HepG2 (cell line): ENCODE data around the gene LGI4. TPM values are rescaled to one million over a fixed set of nuclear protein-coding genes. Genes with fewer than 3 reads are reported as not detected.
A peak's percentile ranks its signal among the peaks of the same experiment; 100 is the strongest.

Experiments used
- BATF2 ChIP-seq: sonication (generic); formaldehyde crosslinking; IDR thresholded peaks from 2 replicates; pipeline ENCODE4 v1.8.0; 2022; ENCODE audit warnings: mild to moderate bottlenecking, missing genetic modification reagents, moderate library complexity
- BCL6 ChIP-seq: IDR thresholded peaks from 2 replicates; pipeline ENCODE4 v1.6.1; 2016; ENCODE audit warnings: missing genetic modification reagents, missing compliant biosample characterization
- CHD4 ChIP-seq: fragments of 200-600 bp; sonication (generic); IDR thresholded peaks from 2 replicates; pipeline ENCODE4 v1.7.0; 2017; ENCODE audit warnings: mild to moderate bottlenecking, low read length, borderline replicate concordance
- CREB1 ChIP-seq, 2 experiments: fragments of 450-650 bp in 1 of 2; IDR thresholded peaks; 2 replicates each; pipeline ENCODE4 v1.6.1; 2016 to 2017; ENCODE audit warnings: control low read depth in 1 of 2, mild to moderate bottlenecking in 1 of 2, missing compliant biosample characterization in 1 of 2, missing genetic modification characterization in 1 of 2
- DPF2 ChIP-seq: sonication (generic); formaldehyde crosslinking; IDR thresholded peaks from 2 replicates; pipeline ENCODE4 v1.4.0; 2020; ENCODE audit warnings: mild to moderate bottlenecking, low read depth, missing genetic modification reagents, borderline replicate concordance
- FOXO1 ChIP-seq: sonication (generic); formaldehyde crosslinking; IDR thresholded peaks from 2 replicates; pipeline ENCODE4 v1.4.0; 2020; ENCODE audit warnings: missing genetic modification reagents
- HNF4A ChIP-seq: sonication (generic); formaldehyde crosslinking; IDR thresholded peaks from 2 replicates; pipeline ENCODE4 v1.4.0; 2020; ENCODE audit warnings: missing genetic modification reagents
- IRX3 ChIP-seq: sonication (generic); formaldehyde crosslinking; IDR thresholded peaks from 2 replicates; pipeline ENCODE4 v1.8.1; 2023; ENCODE audit warnings: mild to moderate bottlenecking, low read depth, missing genetic modification reagents, borderline replicate concordance
- ISL2 ChIP-seq: sonication (generic); formaldehyde crosslinking; IDR thresholded peaks from 2 replicates; pipeline ENCODE4 v1.5.0; 2020; ENCODE audit warnings: missing genetic modification reagents
- KLF16 ChIP-seq, 2 experiments: sonication (generic) in 1 of 2; formaldehyde crosslinking in 1 of 2; IDR thresholded peaks; 2 replicates each; pipeline versions ENCODE4 v1.6.1 to v1.8.0; 2016 to 2023; ENCODE audit warnings: missing genetic modification reagents in 2 of 2, missing compliant biosample characterization in 1 of 2
- PLSCR1 ChIP-seq: sonication (generic); formaldehyde crosslinking; IDR thresholded peaks from 2 replicates; pipeline ENCODE4 v1.5.0; 2020; ENCODE audit warnings: missing genetic modification reagents, mild to moderate bottlenecking, borderline replicate concordance
- RNF2 ChIP-seq: fragments of 450-650 bp; conservative IDR thresholded peaks from 2 replicates; pipeline ENCODE4 v1.6.1; 2016; ENCODE audit warnings: low read depth
- RORA ChIP-seq: sonication (generic); formaldehyde crosslinking; IDR thresholded peaks from 2 replicates; pipeline ENCODE4 v1.5.0; 2020; ENCODE audit warnings: mild to moderate bottlenecking, missing genetic modification reagents, moderate library complexity
- RXRA ChIP-seq: sonication (generic); formaldehyde crosslinking; IDR thresholded peaks from 2 replicates; pipeline ENCODE4 v1.5.1; 2020; ENCODE audit warnings: missing genetic modification reagents
- SALL1 ChIP-seq: sonication (generic); formaldehyde crosslinking; IDR thresholded peaks from 2 replicates; pipeline ENCODE4 v1.8.0; 2022; ENCODE audit warnings: mild to moderate bottlenecking, missing genetic modification reagents
- SNAI1 ChIP-seq: sonication (generic); formaldehyde crosslinking; IDR thresholded peaks from 2 replicates; pipeline ENCODE4 v1.5.0; 2020; ENCODE audit warnings: mild to moderate bottlenecking, missing genetic modification reagents, borderline replicate concordance
- TAF15 ChIP-seq: fragments of 200-400 bp; formaldehyde crosslinking; IDR thresholded peaks from one replicate; pipeline ENCODE4 v1.6.1; 2018; ENCODE audit warnings: mild to moderate bottlenecking, low read depth, low read length; ENCODE audit not compliant: poor library complexity, severe bottlenecking
- ZFP36L1 ChIP-seq: sonication (generic); formaldehyde crosslinking; IDR thresholded peaks from 2 replicates; pipeline ENCODE4 v1.8.0; 2022; ENCODE audit warnings: mild to moderate bottlenecking, missing genetic modification reagents, moderate library complexity
- ZNF557 ChIP-seq: sonication (generic); formaldehyde crosslinking; IDR thresholded peaks from 2 replicates; pipeline ENCODE4 v1.4.0; 2020; ENCODE audit warnings: missing genetic modification reagents
- ZNF670 ChIP-seq: sonication (generic); formaldehyde crosslinking; IDR thresholded peaks from 2 replicates; pipeline ENCODE4 v1.8.0; 2022; ENCODE audit warnings: mild to moderate bottlenecking, missing genetic modification reagents, borderline replicate concordance
- polyA plus RNA-seq, 8 experiments: library from polyadenylated mRNA; depleted of rRNA in 3 of 8; stranded (reverse) in 7 of 8; unstranded in 1 of 8; fragments of >200 nt; fragmentation: Illumina TruSeq in 4 of 8; extraction: Trizol in 4 of 8; gene quantifications; 2 replicates each; pipeline versions ENCODE4 v1.2.1 to v1.2.3, GENCODE V29; 2011 to 2016; ENCODE audit warnings: low read depth in 4 of 8, missing spikeins in 1 of 8, mixed read lengths in 1 of 8; ENCODE audit not compliant: insufficient read depth in 1 of 8
- total RNA-seq, 5 experiments: library from RNA; depleted of rRNA; stranded (reverse); fragments of >200 nt; fragmentation: Illumina TruSeq; extraction: Trizol; gene quantifications; 2 replicates each; pipeline ENCODE4 v1.2.3, GENCODE V29; 2016; ENCODE audit warnings: low read depth in 1 of 5
- TF ChIP-seq, protein P1 (sequence below), 2 experiments: sonication (generic) in 1 of 2; formaldehyde crosslinking in 1 of 2; IDR thresholded peaks; 2 replicates each; pipeline versions ENCODE4 v1.4.0 to v1.6.1; 2016 to 2020; ENCODE audit warnings: borderline replicate concordance in 1 of 2, low read depth in 1 of 2, mild to moderate bottlenecking in 1 of 2, missing genetic modification reagents in 1 of 2
- TF ChIP-seq, protein P2 (sequence below): IDR thresholded peaks from 2 replicates; pipeline ENCODE4 v1.6.1; 2016; ENCODE audit warnings: mild to moderate bottlenecking

LGI4 gene
- total and polyA plus RNA-seq, 2 of the 13 experiments (the other 11 are each of a cell fraction or from before 2014, with no cell fraction given), result 2.8 TPM; not detected in 1

- TF ChIP-seq HNF4A (CRISPR knock-in tag) (peak; percentile 58; the same call in 1 of the 2 replicates), ZNF557 (CRISPR knock-in tag) (no peak), KLF16 (CRISPR knock-in tag; IDR thresholded peaks at IDR 0.05) (no peak), BCL6 (CRISPR knock-in tag) (peak; percentile 93), PLSCR1 (no peak), ZNF670 (CRISPR knock-in tag) (0 out of 2 replicates have a peak, but pooled peaks have one; percentile 29), RORA (CRISPR knock-in tag) (no peak), FOXO1 (CRISPR knock-in tag) (no peak; the same call in 1 of the 2 replicates), DPF2 (CRISPR knock-in tag) (peak; percentile 13; the same call in 1 of the 2 replicates), TAF15 (no peak), CREB1 (IDR thresholded peaks at IDR 0.05) (no peak), CREB1 (CRISPR knock-in tag; IDR thresholded peaks at IDR 0.05) (peak; percentile 29), SNAI1 (CRISPR knock-in tag) (no peak), RXRA (CRISPR knock-in tag) (peak; percentile 51; the same call in 1 of the 2 replicates), IRX3 (no peak), SALL1 (peak; percentile 96), BATF2 (CRISPR knock-in tag) (no peak), ISL2 (CRISPR knock-in tag) (no peak), RNF2 (no peak), CHD4 (no peak; the same call in 1 of the 2 replicates), ZFP36L1 (peak; percentile 84)
- TF ChIP-seq, protein P1, sequence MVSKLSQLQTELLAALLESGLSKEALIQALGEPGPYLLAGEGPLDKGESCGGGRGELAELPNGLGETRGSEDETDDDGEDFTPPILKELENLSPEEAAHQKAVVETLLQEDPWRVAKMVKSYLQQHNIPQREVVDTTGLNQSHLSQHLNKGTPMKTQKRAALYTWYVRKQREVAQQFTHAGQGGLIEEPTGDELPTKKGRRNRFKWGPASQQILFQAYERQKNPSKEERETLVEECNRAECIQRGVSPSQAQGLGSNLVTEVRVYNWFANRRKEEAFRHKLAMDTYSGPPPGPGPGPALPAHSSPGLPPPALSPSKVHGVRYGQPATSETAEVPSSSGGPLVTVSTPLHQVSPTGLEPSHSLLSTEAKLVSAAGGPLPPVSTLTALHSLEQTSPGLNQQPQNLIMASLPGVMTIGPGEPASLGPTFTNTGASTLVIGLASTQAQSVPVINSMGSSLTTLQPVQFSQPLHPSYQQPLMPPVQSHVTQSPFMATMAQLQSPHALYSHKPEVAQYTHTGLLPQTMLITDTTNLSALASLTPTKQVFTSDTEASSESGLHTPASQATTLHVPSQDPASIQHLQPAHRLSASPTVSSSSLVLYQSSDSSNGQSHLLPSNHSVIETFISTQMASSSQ (IDR thresholded peaks at IDR 0.05; ENCODE audit: low read depth), result 0 out of 2 replicates have a peak, but pooled peaks have one; percentile 60
- TF ChIP-seq, protein P1 (CRISPR knock-in tag; IDR thresholded peaks at IDR 0.05; ENCODE audit: borderline replicate concordance), result peak; percentile 64; the same call in 1 of the 2 replicates
- TF ChIP-seq, protein P2, sequence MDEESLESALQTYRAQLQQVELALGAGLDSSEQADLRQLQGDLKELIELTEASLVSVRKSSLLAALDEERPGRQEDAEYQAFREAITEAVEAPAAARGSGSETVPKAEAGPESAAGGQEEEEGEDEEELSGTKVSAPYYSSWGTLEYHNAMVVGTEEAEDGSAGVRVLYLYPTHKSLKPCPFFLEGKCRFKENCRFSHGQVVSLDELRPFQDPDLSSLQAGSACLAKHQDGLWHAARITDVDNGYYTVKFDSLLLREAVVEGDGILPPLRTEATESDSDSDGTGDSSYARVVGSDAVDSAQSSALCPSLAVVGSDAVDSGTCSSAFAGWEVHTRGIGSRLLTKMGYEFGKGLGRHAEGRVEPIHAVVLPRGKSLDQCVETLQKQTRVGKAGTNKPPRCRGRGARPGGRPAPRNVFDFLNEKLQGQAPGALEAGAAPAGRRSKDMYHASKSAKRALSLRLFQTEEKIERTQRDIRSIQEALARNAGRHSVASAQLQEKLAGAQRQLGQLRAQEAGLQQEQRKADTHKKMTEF, result peak; percentile 51
Measured at GRCh38 chr19:35136977-35137702, 2.3 kb upstream of the LGI4 start (continued).
